ENCODE measurements around the gene NES. TPM values are rescaled to one million over a fixed set of nuclear protein-coding genes. Genes with fewer than 3 reads are reported as not detected.

NES gene
- total RNA-seq, 4 donors from 2014 or later = 16.6 to 37.4 (median 32.5) TPM

DNA sequence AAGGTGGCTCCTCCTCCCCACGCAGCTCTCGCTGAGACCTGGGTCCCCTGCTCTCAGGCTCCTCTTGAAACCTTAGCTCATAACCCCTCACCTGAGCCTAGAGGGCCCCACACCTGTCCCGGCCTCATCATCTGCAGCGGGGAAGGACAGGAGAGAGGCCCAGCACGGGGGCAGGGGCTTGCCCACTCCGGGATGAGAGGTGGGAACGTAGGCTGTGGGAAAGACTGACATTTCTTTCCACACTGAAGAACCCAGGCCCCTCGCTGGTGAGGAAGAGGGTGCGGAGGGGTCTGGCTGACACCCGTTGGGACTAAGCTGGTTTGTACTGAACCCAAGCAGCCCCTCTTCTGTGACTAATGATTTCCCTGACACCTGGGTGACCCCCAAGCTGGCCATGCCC, 14.0 kb upstream of the NES start:
- Histone ChIP-seq H3K4me3 (no peak overlapping the region), H3K36me3 (no peaks in the 10 kb centered on the region), H3K27me3 (peaks cover 0 to 72% (median 2%) of the 10 kb centered on the region in 4 donors), H3K27ac (replicated peaks in 1 of 4) (no peak overlapping the region), H3K9me3 (no peaks in the 10 kb centered on the region), H3K4me1 (peaks cover 7 to 28% (median 19%) of the 10 kb centered on the region in 4 donors)
- 82% methylated on average over 10 of the region's 10 CpGs for whole genome bisulfite sequencing
- TF ChIP-seq POLR2A (IDR thresholded peaks at IDR 0.05; ENCODE audit: low read depth) (no peak), POLR2AphosphoS5 (IDR thresholded peaks at IDR 0.05) (no peak), EP300 (IDR thresholded peaks at IDR 0.05) (no peak)
- TF ChIP-seq, protein P1, sequence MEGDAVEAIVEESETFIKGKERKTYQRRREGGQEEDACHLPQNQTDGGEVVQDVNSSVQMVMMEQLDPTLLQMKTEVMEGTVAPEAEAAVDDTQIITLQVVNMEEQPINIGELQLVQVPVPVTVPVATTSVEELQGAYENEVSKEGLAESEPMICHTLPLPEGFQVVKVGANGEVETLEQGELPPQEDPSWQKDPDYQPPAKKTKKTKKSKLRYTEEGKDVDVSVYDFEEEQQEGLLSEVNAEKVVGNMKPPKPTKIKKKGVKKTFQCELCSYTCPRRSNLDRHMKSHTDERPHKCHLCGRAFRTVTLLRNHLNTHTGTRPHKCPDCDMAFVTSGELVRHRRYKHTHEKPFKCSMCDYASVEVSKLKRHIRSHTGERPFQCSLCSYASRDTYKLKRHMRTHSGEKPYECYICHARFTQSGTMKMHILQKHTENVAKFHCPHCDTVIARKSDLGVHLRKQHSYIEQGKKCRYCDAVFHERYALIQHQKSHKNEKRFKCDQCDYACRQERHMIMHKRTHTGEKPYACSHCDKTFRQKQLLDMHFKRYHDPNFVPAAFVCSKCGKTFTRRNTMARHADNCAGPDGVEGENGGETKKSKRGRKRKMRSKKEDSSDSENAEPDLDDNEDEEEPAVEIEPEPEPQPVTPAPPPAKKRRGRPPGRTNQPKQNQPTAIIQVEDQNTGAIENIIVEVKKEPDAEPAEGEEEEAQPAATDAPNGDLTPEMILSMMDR (IDR thresholded peaks at IDR 0.05) = no peak
- intact Hi-C loops (cut with DNase I) = loop anchor here (2.0 kb wide), 1 partner anchor 16 kb away; no protein-coding TSS in a partner anchor
- no peak for DNase-seq (ENCODE audit: extremely low spot score)

DNA sequence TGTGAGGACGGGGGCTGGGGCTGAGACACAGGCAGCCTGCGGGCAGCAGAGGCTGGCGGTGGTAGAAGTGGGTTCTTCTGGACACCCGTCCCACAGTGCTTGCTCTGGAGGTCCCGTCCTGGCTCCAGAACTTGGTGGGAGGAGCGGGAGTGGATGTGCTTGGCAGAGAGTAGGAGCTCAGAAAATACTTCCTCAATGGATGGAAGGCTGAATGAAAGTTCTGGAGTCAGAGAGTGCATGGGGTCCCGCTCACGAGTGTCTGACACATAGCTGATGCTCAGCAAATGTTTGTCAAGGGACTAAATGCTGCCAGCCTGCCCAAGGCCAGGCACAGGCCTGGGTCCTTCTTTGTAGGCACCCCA, 13.4 kb upstream of the NES start:
- Histone ChIP-seq H3K4me3 (no peak overlapping the region), H3K36me3 (no peaks in the 10 kb centered on the region), H3K9me3 (no peaks in the 10 kb centered on the region), H3K4me1 (peaks cover 7 to 28% (median 19%) of the 10 kb centered on the region in 4 donors), H3K27me3 (peaks cover 0 to 78% (median 4%) of the 10 kb centered on the region in 4 donors), H3K27ac (replicated peaks in 1 of 4) (no peak overlapping the region)
- no peak for DNase-seq (ENCODE audit: extremely low spot score)
- 64% methylated on average over 8 of the region's 8 CpGs for WGBS
- intact Hi-C loops (cut with DNase I) = loop anchor here (2.0 kb wide), 1 partner anchor 16 kb away; no protein-coding TSS in a partner anchor
- no peak for TF ChIP-seq POLR2A (IDR thresholded peaks at IDR 0.05; ENCODE audit: low read depth)
- no peak for TF ChIP-seq EP300 (IDR thresholded peaks at IDR 0.05)
- TF ChIP-seq POLR2AphosphoS5 (IDR thresholded peaks at IDR 0.05) = no peak
- TF ChIP-seq, protein P1 (IDR thresholded peaks at IDR 0.05) = no peak

- WGBS = 29% methylated on average over 10 of the region's 10 CpGs
- intact Hi-C loops (cut with DNase I) = loop anchor here (1.0 to 10.0 kb wide), 3 partner anchors 17 to 195 kb away; no protein-coding TSS in a partner anchor
- H3K36me3 ChIP-seq = no peaks in the 10 kb centered on the region
- H3K27ac ChIP-seq (replicated peaks in 1 of 4) = no peak overlapping the region
- no peak for TF ChIP-seq EP300 (IDR thresholded peaks at IDR 0.05)
- TF ChIP-seq, protein P1 (IDR thresholded peaks at IDR 0.05) = no peak
- TF ChIP-seq POLR2A (IDR thresholded peaks at IDR 0.05; ENCODE audit: low read depth) = no peak
- no peak for TF ChIP-seq POLR2AphosphoS5 (IDR thresholded peaks at IDR 0.05)
- H3K4me1 ChIP-seq = peaks cover 7 to 28% (median 19%) of the 10 kb centered on the region in 4 donors
- no peaks in the 10 kb centered on the region for H3K9me3 ChIP-seq
- peak overlapping the region in 2 of 4 donors; percentile 2 to 37 for H3K4me3 ChIP-seq
- H3K27me3 ChIP-seq = peaks cover 0 to 80% (median 4%) of the 10 kb centered on the region in 4 donors
- no peak for DNase-seq (ENCODE audit: extremely low spot score)
Observed at GRCh38 chr1:156689953-156690674, 12.9 kb upstream of the NES start.

DNA sequence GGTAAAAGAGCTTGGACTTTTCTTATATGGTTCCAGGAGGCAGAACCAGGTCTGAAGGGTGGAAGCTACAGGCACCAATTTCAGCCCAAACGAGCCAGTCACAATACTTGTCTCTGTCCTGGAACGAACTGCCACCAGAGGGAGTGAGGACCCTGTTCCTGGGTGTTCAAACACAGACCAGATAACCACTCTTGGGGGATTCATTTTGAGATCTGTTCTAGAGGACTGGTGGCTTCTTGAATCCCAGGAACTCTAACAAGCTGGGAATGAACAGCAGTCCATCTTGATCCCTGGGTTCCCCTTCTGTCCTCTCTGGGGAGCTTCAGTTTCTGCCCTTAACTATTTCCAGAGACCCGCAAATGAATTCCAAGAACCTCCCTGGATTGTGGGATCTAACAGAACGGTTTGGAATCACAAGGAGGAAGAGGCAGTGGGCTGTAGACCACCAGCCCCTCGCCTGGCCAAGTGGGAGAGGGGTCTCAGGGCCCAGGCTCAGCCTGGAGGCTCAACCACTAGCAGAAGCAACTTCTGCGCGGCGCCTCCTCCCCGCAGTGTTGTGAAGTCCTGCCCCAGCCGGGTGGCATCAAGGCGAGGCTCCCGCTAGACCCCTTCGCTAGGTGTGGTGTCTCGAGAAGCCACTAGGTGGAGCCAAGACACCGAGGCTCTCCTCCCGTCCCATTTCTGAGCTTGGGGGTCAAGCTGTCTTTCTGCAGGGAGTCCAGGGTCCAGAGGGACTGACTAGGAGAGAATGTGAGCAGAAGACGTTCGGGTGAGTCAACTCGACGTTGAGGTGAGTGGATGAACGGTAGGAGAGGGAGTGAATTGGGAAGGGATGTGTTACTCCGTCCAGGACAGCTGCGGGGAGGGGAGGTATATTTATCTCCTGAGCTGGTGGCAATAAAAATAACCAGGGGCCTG, 12.1 kb upstream of the NES start:
- Histone ChIP-seq H3K4me3 (peak overlapping the region in 3 of 4 donors; percentile 2 to 37 (median 22)), H3K36me3 (no peaks in the 10 kb centered on the region), H3K4me1 (peaks cover 7 to 28% (median 19%) of the 10 kb centered on the region in 4 donors), H3K27me3 (peaks cover 0 to 80% (median 4%) of the 10 kb centered on the region in 4 donors), H3K9me3 (no peaks in the 10 kb centered on the region), H3K27ac (replicated peaks in 1 of 4) (no peak overlapping the region)
- TF ChIP-seq, protein P1 (IDR thresholded peaks at IDR 0.05) = peak; percentile 92 to 93 (median 93)
- TF ChIP-seq POLR2A (IDR thresholded peaks at IDR 0.05; ENCODE audit: low read depth) (no peak), POLR2AphosphoS5 (IDR thresholded peaks at IDR 0.05) (peak in 1 of 2 donors; percentile 49)
- 2% methylated on average over 10 of the region's 23 CpGs for WGBS
- intact Hi-C loops (cut with DNase I) = loop anchor here (1.0 to 10.0 kb wide), 2 partner anchors 36 to 196 kb away; no protein-coding TSS in a partner anchor
- no peak for DNase-seq (ENCODE audit: extremely low spot score)

Measured in esophagus muscularis mucosa (tissue), 4 donors.